ENCODE measurements around the gene ATP4A.

ATP4A gene

DNA sequence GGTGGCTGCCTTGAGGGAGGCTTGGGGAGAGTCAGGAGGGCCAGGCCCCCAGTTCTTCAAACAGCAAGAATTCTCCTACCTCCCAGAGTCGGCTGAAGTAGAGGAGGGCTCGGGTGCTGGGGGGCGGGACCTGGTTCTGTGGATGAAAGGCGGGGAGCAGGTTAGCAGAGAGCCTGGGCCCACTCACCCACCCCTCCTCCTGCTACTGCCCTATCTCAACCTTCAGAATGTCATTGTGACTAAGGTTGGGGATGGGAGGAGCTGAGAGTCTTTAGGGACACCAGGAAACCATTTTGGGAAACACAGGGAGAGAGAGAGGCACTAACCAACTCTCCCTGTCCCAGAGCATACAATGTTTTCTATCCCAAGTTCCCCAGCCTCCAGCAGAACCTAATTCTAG lies 60.7 kb downstream of the ATP4A start:
- Histone ChIP-seq H3K36me3 (ENCODE audit: insufficient read depth, insufficient read length, low read length) (peaks cover 64% of the 10 kb centered on the region), H3K4me3 (ENCODE audit: insufficient read length, low read depth) (no peak overlapping the region), H3K4me1 (ENCODE audit: insufficient read depth, insufficient read length) (peaks cover 2% of the 10 kb centered on the region), H3K27me3 (ENCODE audit: insufficient read depth, insufficient read length) (no peaks in the 10 kb centered on the region), H3K9me3 (ENCODE audit: insufficient read depth, low read length) (no peaks in the 10 kb centered on the region), H3K9ac (ENCODE audit: insufficient read length, low read depth) (no peak overlapping the region)
- TF ChIP-seq YY1 (IDR thresholded peaks at IDR 0.05; ENCODE audit: insufficient read depth, insufficient read length), result no peak
- no peak for TF ChIP-seq ZNF274 (IDR thresholded peaks at IDR 0.05; ENCODE audit: low read depth, low read length)
- no peak for TF ChIP-seq SUZ12 (IDR thresholded peaks at IDR 0.05; ENCODE audit: extremely low read depth, insufficient read depth, insufficient read length)
- DNase-seq (ENCODE audit: low read depth, low spot score), result no peak

- no peaks in the 10 kb centered on the region for H3K27me3 ChIP-seq (ENCODE audit: insufficient read depth, insufficient read length)
- no peaks in the 10 kb centered on the region for H3K9me3 ChIP-seq (ENCODE audit: insufficient read depth, low read length)
- no peak overlapping the region for H3K4me3 ChIP-seq (ENCODE audit: insufficient read length, low read depth)
- DNase-seq (ENCODE audit: low read depth, low spot score), result no peak
- H3K4me1 ChIP-seq (ENCODE audit: insufficient read depth, insufficient read length), result peaks cover 2% of the 10 kb centered on the region
- H3K9ac ChIP-seq (ENCODE audit: insufficient read length, low read depth), result no peak overlapping the region
- H3K36me3 ChIP-seq (ENCODE audit: insufficient read depth, insufficient read length, low read length), result peaks cover 59% of the 10 kb centered on the region
- no peak for TF ChIP-seq ZNF274 (IDR thresholded peaks at IDR 0.05; ENCODE audit: low read depth, low read length)
- no peak for TF ChIP-seq YY1 (IDR thresholded peaks at IDR 0.05; ENCODE audit: insufficient read depth, insufficient read length)
- TF ChIP-seq SUZ12 (IDR thresholded peaks at IDR 0.05; ENCODE audit: extremely low read depth, insufficient read depth, insufficient read length), result no peak
Measured at GRCh38 chr19:35501684-35502083, 61.8 kb downstream of the ATP4A start.

DNA sequence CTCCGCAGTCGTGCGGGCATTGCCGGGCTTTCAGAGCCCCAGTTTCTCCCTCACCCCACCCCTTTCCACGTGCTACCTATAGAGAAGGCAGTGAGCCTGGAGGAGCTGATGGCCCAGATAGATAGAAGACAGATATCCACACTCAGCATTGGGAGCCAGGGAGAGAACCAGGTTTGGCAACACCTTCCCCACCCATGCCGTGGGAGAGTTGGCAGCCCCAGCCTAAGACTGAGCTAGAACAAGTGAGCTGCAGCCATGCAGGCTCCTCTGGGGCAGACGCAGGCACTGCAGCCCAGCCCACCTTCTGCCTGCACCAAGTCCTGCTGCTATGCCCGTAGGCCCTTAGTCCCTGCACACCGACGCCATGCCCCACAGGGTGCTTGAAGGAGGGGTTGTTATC lies 62.8 kb downstream of the ATP4A start:
- DNase-seq (ENCODE audit: low read depth, low spot score), result no peak
- no peak overlapping the region for H3K4me3 ChIP-seq (ENCODE audit: insufficient read length, low read depth)
- no peaks in the 10 kb centered on the region for H3K27me3 ChIP-seq (ENCODE audit: insufficient read depth, insufficient read length)
- TF ChIP-seq YY1 (IDR thresholded peaks at IDR 0.05; ENCODE audit: insufficient read depth, insufficient read length), result no peak
- TF ChIP-seq SUZ12 (IDR thresholded peaks at IDR 0.05; ENCODE audit: extremely low read depth, insufficient read depth, insufficient read length), result no peak
- no peak for TF ChIP-seq ZNF274 (IDR thresholded peaks at IDR 0.05; ENCODE audit: low read depth, low read length)
- H3K36me3 ChIP-seq (ENCODE audit: insufficient read depth, insufficient read length, low read length), result peaks cover 50% of the 10 kb centered on the region
- H3K4me1 ChIP-seq (ENCODE audit: insufficient read depth, insufficient read length), result peaks cover 5% of the 10 kb centered on the region
- no peaks in the 10 kb centered on the region for H3K9me3 ChIP-seq (ENCODE audit: insufficient read depth, low read length)
- no peak overlapping the region for H3K9ac ChIP-seq (ENCODE audit: insufficient read length, low read depth)
